DND-41 (cell line): ENCODE measurements around the gene IL17REL.
"Not testable (repeated sequence)": the region's sequence is repeated elsewhere in the genome, so short reads cannot be mapped to it uniquely, and the experiment has no call there.

Source experiments
- CTCF ChIP-seq: IDR thresholded peaks from 2 replicates; pipeline ENCODE4 v1.5.1; 2012; ENCODE audit warnings: borderline replicate concordance, low read length, moderate library complexity, mild to moderate bottlenecking; ENCODE audit not compliant: poor library complexity, severe bottlenecking; ENCODE audit errors: extremely low read depth
- EZH2 ChIP-seq: IDR thresholded peaks from 3 replicates; pipeline ENCODE4 v1.6.1; 2012; ENCODE audit warnings: borderline replicate concordance, low read depth, mild to moderate bottlenecking, moderate library complexity, low read length, inconsistent platforms; ENCODE audit not compliant: severe bottlenecking

- not testable (repeated sequence) for TF ChIP-seq CTCF, EZH2
Observed at GRCh38 chr22:49989826-49990225, 22.7 kb downstream of the IL17REL start.
